ENCODE measurements around the gene ARL15. TPM values are rescaled to one million over a fixed set of nuclear protein-coding genes. Genes with fewer than 3 reads are reported as not detected.
A peak's percentile ranks its signal among the peaks of the same experiment; 100 is the strongest.

The ARL15 gene
- total and polyA plus RNA-seq, 2 experiments from 2014 or later, result 7.8 to 9.9 TPM

DNA sequence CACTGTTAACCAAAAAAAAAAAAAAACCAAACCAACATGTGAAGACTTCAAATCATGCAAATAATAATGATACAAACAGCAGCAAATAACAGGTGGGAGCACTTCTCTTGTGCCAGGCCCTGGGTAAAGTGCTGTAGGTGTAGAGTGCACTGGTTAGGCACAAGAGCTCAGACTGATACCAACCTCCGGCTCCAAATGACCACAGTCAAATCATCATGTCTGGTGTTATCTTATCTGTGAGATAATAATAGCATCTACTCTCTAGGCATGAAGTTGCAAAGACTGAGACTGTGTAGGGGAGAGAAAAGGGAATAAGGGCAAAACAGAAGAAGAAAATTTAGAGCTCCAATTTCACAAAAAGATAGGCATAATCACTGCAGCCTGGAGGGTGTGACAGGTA is 159.5 kb downstream of the ARL15 start:
- no peak overlapping the region for H3K27ac ChIP-seq
- H3K4me2 ChIP-seq (ENCODE audit: unreplicated experiment), result no peak overlapping the region
- WGBS, 2 experiments (ENCODE audit: low coverage in 1 of 2, low lambda C conversion rate in 2 of 2, missing lambda C conversion rate in 2 of 2), result 83 to 100% methylated on average over 1 of the region's 1 CpG
- H3K4me3 ChIP-seq, result no peak overlapping the region
- H3K9me2 ChIP-seq (ENCODE audit: insufficient read depth), result no peaks in the 10 kb centered on the region
- no peaks in the 10 kb centered on the region for H3K9me3 ChIP-seq (ENCODE audit: low read depth)
- H3K9ac ChIP-seq, result no peak overlapping the region
- no peaks in the 10 kb centered on the region for H3F3A ChIP-seq (ENCODE audit: insufficient read depth)
- no peaks in the 10 kb centered on the region for H3K79me2 ChIP-seq (ENCODE audit: insufficient read depth)
- TF ChIP-seq EZH2 (IDR thresholded peaks at IDR 0.05; ENCODE audit: insufficient read depth, poor library complexity, severe bottlenecking) (no peak), EZH2phosphoT487 (IDR thresholded peaks at IDR 0.05; ENCODE audit: insufficient read depth, low read depth) (no peak)
- no peaks in the 10 kb centered on the region for H3K36me3 ChIP-seq (ENCODE audit: low read depth)
- H3K27me3 ChIP-seq (replicated peaks; ENCODE audit: insufficient read depth), result no peaks in the 10 kb centered on the region
- no peaks in the 10 kb centered on the region for H4K20me1 ChIP-seq (ENCODE audit: insufficient read depth)
- no peak for DNase-seq
- H3K4me1 ChIP-seq (ENCODE audit: insufficient read depth), result peaks cover 11% of the 10 kb centered on the region
- in situ Hi-C loops (cut with MboI), result no loop called here
- no peak overlapping the region for H2AFZ ChIP-seq

DNA sequence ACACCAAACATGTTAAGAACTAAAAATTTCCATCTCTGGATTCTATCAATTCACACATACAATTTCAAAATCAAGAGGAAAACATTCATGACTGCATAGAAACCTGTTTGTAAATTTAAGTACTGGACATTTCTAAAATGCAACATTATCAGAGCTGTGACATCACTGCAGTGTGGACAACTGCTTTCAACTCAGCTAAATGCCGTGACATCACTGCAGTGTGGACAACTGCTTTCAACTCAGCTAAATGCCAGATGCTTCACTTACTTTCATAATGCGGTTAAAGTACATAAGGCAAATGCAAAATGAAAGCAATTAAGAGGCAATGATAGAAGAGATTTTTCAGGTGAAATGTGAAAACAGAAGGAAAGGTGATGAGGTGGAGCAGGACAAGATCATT is 161.5 kb downstream of the ARL15 start:
- TF ChIP-seq EZH2 (IDR thresholded peaks at IDR 0.05; ENCODE audit: insufficient read depth, poor library complexity, severe bottlenecking) (no peak), EZH2phosphoT487 (IDR thresholded peaks at IDR 0.05; ENCODE audit: insufficient read depth, low read depth) (no peak)
- no peak overlapping the region for H2AFZ ChIP-seq
- H3K27me3 ChIP-seq (replicated peaks; ENCODE audit: insufficient read depth), result no peaks in the 10 kb centered on the region
- peaks cover 11% of the 10 kb centered on the region for H3K4me1 ChIP-seq (ENCODE audit: insufficient read depth)
- DNase-seq, result no peak
- in situ Hi-C loops (cut with MboI), result no loop called here
- H3F3A ChIP-seq (ENCODE audit: insufficient read depth), result no peaks in the 10 kb centered on the region
- H3K9me3 ChIP-seq (ENCODE audit: low read depth), result no peaks in the 10 kb centered on the region
- H3K9me2 ChIP-seq (ENCODE audit: insufficient read depth), result no peaks in the 10 kb centered on the region
- H3K79me2 ChIP-seq (ENCODE audit: insufficient read depth), result no peaks in the 10 kb centered on the region
- H4K20me1 ChIP-seq (ENCODE audit: insufficient read depth), result no peaks in the 10 kb centered on the region
- H3K36me3 ChIP-seq (ENCODE audit: low read depth), result no peaks in the 10 kb centered on the region
- H3K4me2 ChIP-seq (ENCODE audit: unreplicated experiment), result no peak overlapping the region
- WGBS, 2 experiments (ENCODE audit: low coverage in 1 of 2, low lambda C conversion rate in 2 of 2, missing lambda C conversion rate in 2 of 2), result 98 to 100% methylated on average over 2 of the region's 2 CpGs
- no peak overlapping the region for H3K27ac ChIP-seq
- no peak overlapping the region for H3K4me3 ChIP-seq
- no peak overlapping the region for H3K9ac ChIP-seq

DNA sequence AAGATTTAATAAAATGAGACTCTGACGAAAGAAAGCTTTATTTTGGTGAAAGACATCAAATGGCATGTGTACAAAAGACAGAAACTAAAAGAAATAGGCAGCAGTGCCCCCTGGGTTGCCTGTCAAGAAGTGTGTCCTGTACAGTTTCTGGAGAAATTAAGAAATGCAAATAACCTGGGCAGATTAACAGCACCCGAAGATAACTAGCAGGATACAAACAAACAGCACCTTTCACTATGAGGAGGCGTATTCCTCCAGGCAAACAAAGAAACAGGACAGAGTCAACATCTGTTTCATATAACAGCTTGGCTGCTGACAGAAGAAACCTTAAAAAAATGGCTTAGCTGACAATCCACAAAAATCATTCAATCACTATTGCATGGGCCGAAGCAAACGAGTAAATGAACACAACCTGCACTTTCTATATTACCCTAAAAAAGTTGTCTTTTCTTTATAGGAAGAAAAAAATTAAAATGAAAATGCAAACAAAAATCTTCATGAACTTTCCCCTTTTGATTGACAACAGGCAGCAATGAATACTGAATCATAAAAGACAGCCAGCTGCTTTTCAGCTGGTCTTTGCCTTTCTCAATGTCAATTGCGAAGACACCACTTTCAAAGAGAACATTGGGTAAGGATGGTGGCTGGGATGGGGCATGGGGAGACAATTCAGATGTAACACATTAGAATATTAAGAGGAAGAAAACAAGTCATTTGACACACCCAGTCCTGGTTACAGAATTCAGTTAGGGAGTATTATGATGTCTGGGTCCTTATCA is 162.1 kb downstream of the ARL15 start:
- Histone ChIP-seq H3K4me2 (ENCODE audit: unreplicated experiment) (peak overlapping the region; percentile 44), H4K20me1 (ENCODE audit: insufficient read depth) (no peaks in the 10 kb centered on the region), H3K27me3 (replicated peaks; ENCODE audit: insufficient read depth) (no peaks in the 10 kb centered on the region), H3K79me2 (ENCODE audit: insufficient read depth) (no peaks in the 10 kb centered on the region), H3F3A (ENCODE audit: insufficient read depth) (no peaks in the 10 kb centered on the region), H3K36me3 (ENCODE audit: low read depth) (no peaks in the 10 kb centered on the region), H3K9me3 (ENCODE audit: low read depth) (no peaks in the 10 kb centered on the region), H3K4me1 (ENCODE audit: insufficient read depth) (peaks cover 11% of the 10 kb centered on the region), H2AFZ (peak overlapping the region; percentile 21; the same call in 1 of the 2 replicates), H3K9me2 (ENCODE audit: insufficient read depth) (no peaks in the 10 kb centered on the region), H3K4me3 (no peak overlapping the region), H3K27ac (no peak overlapping the region), H3K9ac (no peak overlapping the region)
- TF ChIP-seq EZH2 (IDR thresholded peaks at IDR 0.05; ENCODE audit: insufficient read depth, poor library complexity, severe bottlenecking), result no peak
- no peak for TF ChIP-seq EZH2phosphoT487 (IDR thresholded peaks at IDR 0.05; ENCODE audit: insufficient read depth, low read depth)
- DNase-seq, result peak; percentile 54
- in situ Hi-C loops (cut with MboI), result no loop called here
- 17 to 26% methylated on average over 6 of the region's 6 CpGs for whole genome bisulfite sequencing, 2 experiments (ENCODE audit: low coverage in 1 of 2, low lambda C conversion rate in 2 of 2, missing lambda C conversion rate in 2 of 2)

DNA sequence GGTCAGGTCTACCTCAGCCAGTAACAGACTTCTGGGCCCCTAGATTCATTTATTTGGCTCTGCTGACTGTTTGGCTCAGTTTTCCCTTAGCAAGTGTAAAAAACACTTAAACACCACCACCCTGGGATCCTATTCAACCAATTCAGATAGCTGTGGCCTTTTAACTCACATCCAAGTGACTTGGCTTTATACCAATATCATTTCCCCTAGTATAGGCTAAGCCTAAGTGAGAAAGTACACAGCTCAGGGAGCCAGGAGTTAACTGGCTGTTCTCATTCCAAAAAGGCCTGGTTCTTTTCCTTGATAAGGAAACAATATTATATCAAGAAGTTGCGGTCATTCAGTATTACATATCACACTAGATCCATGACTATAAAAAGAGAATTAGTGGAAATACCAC is 163.5 kb downstream of the ARL15 start:
- H3K4me2 ChIP-seq (ENCODE audit: unreplicated experiment), result no peak overlapping the region
- no peaks in the 10 kb centered on the region for H4K20me1 ChIP-seq (ENCODE audit: insufficient read depth)
- in situ Hi-C loops (cut with MboI), result no loop called here
- TF ChIP-seq EZH2phosphoT487 (IDR thresholded peaks at IDR 0.05; ENCODE audit: insufficient read depth, low read depth), result no peak
- H3K27ac ChIP-seq, result no peak overlapping the region
- H3K9me3 ChIP-seq (ENCODE audit: low read depth), result no peaks in the 10 kb centered on the region
- H3K9me2 ChIP-seq (ENCODE audit: insufficient read depth), result no peaks in the 10 kb centered on the region
- H3K4me1 ChIP-seq (ENCODE audit: insufficient read depth), result peaks cover 11% of the 10 kb centered on the region
- no peaks in the 10 kb centered on the region for H3K36me3 ChIP-seq (ENCODE audit: low read depth)
- no peak overlapping the region for H3K4me3 ChIP-seq
- WGBS, 2 experiments (ENCODE audit: low coverage in 1 of 2, low lambda C conversion rate in 2 of 2, missing lambda C conversion rate in 2 of 2), result 98 to 100% methylated on average over 1 of the region's 1 CpG
- H3K27me3 ChIP-seq (replicated peaks; ENCODE audit: insufficient read depth), result no peaks in the 10 kb centered on the region
- H3K79me2 ChIP-seq (ENCODE audit: insufficient read depth), result no peaks in the 10 kb centered on the region
- no peak overlapping the region for H3K9ac ChIP-seq
- H3F3A ChIP-seq (ENCODE audit: insufficient read depth), result no peaks in the 10 kb centered on the region
- DNase-seq, result no peak
- H2AFZ ChIP-seq, result no peak overlapping the region
